Measurements from ENCODE around the gene MBNL2.

DNA sequence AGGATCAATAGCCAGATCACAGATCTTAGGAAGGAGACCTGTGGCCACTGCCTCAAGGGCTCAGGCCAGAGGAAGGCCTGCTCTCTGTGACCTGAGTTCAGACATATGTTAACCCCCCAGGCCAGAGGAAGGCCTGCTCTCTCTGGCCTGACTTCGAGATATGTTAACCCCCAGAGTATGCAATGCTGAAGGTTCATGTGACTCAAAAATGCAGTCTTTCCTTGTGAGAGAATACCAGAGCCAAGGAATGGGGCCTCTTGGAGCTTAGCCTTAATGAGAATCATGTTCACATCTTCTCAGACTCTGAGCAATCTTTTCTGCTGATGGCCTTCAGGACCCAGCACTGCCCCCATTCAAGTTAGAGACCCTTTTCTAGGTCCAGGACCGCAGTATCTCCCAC is 36.7 kb downstream of the MBNL2 start:
- TF ChIP-seq, protein P1, sequence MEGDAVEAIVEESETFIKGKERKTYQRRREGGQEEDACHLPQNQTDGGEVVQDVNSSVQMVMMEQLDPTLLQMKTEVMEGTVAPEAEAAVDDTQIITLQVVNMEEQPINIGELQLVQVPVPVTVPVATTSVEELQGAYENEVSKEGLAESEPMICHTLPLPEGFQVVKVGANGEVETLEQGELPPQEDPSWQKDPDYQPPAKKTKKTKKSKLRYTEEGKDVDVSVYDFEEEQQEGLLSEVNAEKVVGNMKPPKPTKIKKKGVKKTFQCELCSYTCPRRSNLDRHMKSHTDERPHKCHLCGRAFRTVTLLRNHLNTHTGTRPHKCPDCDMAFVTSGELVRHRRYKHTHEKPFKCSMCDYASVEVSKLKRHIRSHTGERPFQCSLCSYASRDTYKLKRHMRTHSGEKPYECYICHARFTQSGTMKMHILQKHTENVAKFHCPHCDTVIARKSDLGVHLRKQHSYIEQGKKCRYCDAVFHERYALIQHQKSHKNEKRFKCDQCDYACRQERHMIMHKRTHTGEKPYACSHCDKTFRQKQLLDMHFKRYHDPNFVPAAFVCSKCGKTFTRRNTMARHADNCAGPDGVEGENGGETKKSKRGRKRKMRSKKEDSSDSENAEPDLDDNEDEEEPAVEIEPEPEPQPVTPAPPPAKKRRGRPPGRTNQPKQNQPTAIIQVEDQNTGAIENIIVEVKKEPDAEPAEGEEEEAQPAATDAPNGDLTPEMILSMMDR (IDR thresholded peaks at IDR 0.05): no peak
- TF ChIP-seq CBFB (CRISPR knock-in tag; IDR thresholded peaks at IDR 0.05; ENCODE audit: low read depth): no peak
- TF ChIP-seq, protein P2, sequence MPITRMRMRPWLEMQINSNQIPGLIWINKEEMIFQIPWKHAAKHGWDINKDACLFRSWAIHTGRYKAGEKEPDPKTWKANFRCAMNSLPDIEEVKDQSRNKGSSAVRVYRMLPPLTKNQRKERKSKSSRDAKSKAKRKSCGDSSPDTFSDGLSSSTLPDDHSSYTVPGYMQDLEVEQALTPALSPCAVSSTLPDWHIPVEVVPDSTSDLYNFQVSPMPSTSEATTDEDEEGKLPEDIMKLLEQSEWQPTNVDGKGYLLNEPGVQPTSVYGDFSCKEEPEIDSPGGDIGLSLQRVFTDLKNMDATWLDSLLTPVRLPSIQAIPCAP (CRISPR knock-in tag; IDR thresholded peaks at IDR 0.05): no peak
- TF ChIP-seq, protein P3, sequence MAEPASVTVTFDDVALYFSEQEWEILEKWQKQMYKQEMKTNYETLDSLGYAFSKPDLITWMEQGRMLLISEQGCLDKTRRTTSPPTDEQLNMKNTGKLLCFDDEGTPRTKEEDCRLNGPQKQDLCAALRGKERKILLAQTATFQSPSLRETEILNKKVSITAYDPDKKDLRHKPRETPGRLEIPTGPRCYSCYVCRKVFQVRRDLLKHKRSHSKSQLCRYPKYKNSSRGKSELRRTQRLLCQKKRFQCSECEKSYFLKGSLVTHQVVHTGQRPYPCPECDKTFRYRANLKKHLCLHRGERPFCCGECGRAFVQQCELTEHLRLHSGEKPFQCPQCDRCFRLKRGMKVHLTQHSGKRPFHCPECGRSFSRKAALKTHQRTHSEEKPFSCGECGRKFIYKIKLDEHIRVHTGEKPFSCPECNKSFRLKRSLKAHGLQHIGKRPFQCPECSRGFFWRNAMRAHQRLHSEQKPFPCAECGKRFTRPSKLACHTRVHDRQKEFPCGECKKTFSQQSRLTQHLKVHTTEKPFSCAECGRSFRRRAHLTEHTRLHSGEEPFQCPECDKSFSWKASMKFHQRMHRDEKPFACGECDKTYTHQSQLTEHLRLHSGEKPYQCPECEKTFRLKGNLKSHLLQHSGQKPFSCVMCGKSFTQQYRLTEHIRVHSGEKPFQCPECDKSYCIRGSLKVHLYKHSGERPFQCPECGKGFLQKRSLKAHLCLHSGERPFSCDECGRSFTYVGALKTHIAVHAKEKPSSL (CRISPR knock-in tag; conservative IDR thresholded peaks at IDR 0.05): no peak
- TF ChIP-seq, protein P4, sequence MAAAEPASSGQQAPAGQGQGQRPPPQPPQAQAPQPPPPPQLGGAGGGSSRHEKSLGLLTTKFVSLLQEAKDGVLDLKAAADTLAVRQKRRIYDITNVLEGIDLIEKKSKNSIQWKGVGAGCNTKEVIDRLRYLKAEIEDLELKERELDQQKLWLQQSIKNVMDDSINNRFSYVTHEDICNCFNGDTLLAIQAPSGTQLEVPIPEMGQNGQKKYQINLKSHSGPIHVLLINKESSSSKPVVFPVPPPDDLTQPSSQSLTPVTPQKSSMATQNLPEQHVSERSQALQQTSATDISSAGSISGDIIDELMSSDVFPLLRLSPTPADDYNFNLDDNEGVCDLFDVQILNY (CRISPR knock-in tag; IDR thresholded peaks at IDR 0.05): no peak
- no peak for TF ChIP-seq FOXJ3 (CRISPR knock-in tag; IDR thresholded peaks at IDR 0.05; ENCODE audit: borderline replicate concordance)
- TF ChIP-seq ZNF138 (CRISPR knock-in tag; conservative IDR thresholded peaks at IDR 0.05): no peak
- TF ChIP-seq, protein P5, sequence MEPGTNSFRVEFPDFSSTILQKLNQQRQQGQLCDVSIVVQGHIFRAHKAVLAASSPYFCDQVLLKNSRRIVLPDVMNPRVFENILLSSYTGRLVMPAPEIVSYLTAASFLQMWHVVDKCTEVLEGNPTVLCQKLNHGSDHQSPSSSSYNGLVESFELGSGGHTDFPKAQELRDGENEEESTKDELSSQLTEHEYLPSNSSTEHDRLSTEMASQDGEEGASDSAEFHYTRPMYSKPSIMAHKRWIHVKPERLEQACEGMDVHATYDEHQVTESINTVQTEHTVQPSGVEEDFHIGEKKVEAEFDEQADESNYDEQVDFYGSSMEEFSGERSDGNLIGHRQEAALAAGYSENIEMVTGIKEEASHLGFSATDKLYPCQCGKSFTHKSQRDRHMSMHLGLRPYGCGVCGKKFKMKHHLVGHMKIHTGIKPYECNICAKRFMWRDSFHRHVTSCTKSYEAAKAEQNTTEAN (CRISPR knock-in tag; IDR thresholded peaks at IDR 0.05): no peak
- TF ChIP-seq PRRX2 (CRISPR knock-in tag; IDR thresholded peaks at IDR 0.05): no peak
- TF ChIP-seq, protein P6, sequence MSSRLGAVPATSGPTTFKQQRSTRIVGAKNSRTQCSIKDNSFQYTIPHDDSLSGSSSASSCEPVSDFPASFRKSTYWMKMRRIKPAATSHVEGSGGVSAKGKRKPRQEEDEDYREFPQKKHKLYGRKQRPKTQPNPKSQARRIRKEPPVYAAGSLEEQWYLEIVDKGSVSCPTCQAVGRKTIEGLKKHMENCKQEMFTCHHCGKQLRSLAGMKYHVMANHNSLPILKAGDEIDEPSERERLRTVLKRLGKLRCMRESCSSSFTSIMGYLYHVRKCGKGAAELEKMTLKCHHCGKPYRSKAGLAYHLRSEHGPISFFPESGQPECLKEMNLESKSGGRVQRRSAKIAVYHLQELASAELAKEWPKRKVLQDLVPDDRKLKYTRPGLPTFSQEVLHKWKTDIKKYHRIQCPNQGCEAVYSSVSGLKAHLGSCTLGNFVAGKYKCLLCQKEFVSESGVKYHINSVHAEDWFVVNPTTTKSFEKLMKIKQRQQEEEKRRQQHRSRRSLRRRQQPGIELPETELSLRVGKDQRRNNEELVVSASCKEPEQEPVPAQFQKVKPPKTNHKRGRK (CRISPR knock-in tag; IDR thresholded peaks at IDR 0.05; ENCODE audit: borderline replicate concordance): no peak
- TF ChIP-seq CREB1 (CRISPR knock-in tag; IDR thresholded peaks at IDR 0.05): no peak
- TF ChIP-seq, protein P7, sequence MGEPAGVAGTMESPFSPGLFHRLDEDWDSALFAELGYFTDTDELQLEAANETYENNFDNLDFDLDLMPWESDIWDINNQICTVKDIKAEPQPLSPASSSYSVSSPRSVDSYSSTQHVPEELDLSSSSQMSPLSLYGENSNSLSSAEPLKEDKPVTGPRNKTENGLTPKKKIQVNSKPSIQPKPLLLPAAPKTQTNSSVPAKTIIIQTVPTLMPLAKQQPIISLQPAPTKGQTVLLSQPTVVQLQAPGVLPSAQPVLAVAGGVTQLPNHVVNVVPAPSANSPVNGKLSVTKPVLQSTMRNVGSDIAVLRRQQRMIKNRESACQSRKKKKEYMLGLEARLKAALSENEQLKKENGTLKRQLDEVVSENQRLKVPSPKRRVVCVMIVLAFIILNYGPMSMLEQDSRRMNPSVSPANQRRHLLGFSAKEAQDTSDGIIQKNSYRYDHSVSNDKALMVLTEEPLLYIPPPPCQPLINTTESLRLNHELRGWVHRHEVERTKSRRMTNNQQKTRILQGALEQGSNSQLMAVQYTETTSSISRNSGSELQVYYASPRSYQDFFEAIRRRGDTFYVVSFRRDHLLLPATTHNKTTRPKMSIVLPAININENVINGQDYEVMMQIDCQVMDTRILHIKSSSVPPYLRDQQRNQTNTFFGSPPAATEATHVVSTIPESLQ (CRISPR knock-in tag; IDR thresholded peaks at IDR 0.05): no peak
